Measurements from ENCODE around the gene BAIAP2L1. TPM values are rescaled to one million over a fixed set of nuclear protein-coding genes. Genes with fewer than 3 reads are reported as not detected.

The BAIAP2L1 gene
- total RNA-seq, 1 donor from 2014 or later, result 21.6 TPM

- Histone ChIP-seq H3K4me2 (ENCODE audit: low read length) (peak overlapping the region; percentile 100), H3K4me3 (ENCODE audit: insufficient read depth, low read depth, low read length) (peak overlapping the region; percentile 71), H3K27me3 (ENCODE audit: insufficient read depth, low read length) (no peaks in the 10 kb centered on the region), H4K20me1 (ENCODE audit: insufficient read depth, low read length) (peaks cover 30% of the 10 kb centered on the region), H3K4me1 (ENCODE audit: insufficient read depth, low read length) (peaks cover 33% of the 10 kb centered on the region), H3K79me2 (ENCODE audit: insufficient read depth, low read length) (peaks cover 36% of the 10 kb centered on the region), H3K9ac (ENCODE audit: low read length) (peak overlapping the region; percentile 71), H3K36me3 (ENCODE audit: insufficient read depth, low read length) (no peaks in the 10 kb centered on the region), H2AFZ (ENCODE audit: low read depth, low read length) (no peak overlapping the region), H3K27ac (ENCODE audit: low read depth, low read length) (no peak overlapping the region), H3K9me3 (ENCODE audit: insufficient read depth, low read depth, low read length) (no peaks in the 10 kb centered on the region)
- H3K4me3 Mint-ChIP-seq (ENCODE audit: unreplicated experiment), result peak overlapping the region; percentile 80
- no peak overlapping the region for H3K27ac Mint-ChIP-seq (ENCODE audit: unreplicated experiment)
- FAIRE-seq, result no peak
- no peaks in the 10 kb centered on the region for H3K9me3 Mint-ChIP-seq (ENCODE audit: unreplicated experiment)
- H3K36me3 Mint-ChIP-seq (ENCODE audit: low read depth, unreplicated experiment), result peaks cover 2% of the 10 kb centered on the region
- no peaks in the 10 kb centered on the region for H3K27me3 Mint-ChIP-seq (ENCODE audit: low read depth, unreplicated experiment)
- TF ChIP-seq EZH2 (IDR thresholded peaks at IDR 0.05; ENCODE audit: insufficient read depth, low read length), result no peak
- no peak for TF ChIP-seq CTCF (IDR thresholded peaks at IDR 0.05; ENCODE audit: insufficient read depth, low read depth, low read length)
- peaks cover 19% of the 10 kb centered on the region for H3K4me1 Mint-ChIP-seq (ENCODE audit: low read depth, unreplicated experiment)
- DNase-seq (ENCODE audit: low read depth), result no peak
Measured at GRCh38 chr7:98280296-98280695, 120.6 kb downstream of the BAIAP2L1 start.

- TF ChIP-seq CTCF (IDR thresholded peaks at IDR 0.05; ENCODE audit: insufficient read depth, low read depth, low read length) (no peak), EZH2 (IDR thresholded peaks at IDR 0.05; ENCODE audit: insufficient read depth, low read length) (no peak)
- Histone ChIP-seq H3K4me2 (ENCODE audit: low read length) (no peak overlapping the region), H3K4me3 (ENCODE audit: insufficient read depth, low read depth, low read length) (no peak overlapping the region), H2AFZ (ENCODE audit: low read depth, low read length) (no peak overlapping the region), H3K9ac (ENCODE audit: low read length) (no peak overlapping the region), H3K36me3 (ENCODE audit: insufficient read depth, low read length) (no peaks in the 10 kb centered on the region), H3K9me3 (ENCODE audit: insufficient read depth, low read depth, low read length) (no peaks in the 10 kb centered on the region), H3K27me3 (ENCODE audit: insufficient read depth, low read length) (no peaks in the 10 kb centered on the region), H3K27ac (ENCODE audit: low read depth, low read length) (no peak overlapping the region), H4K20me1 (ENCODE audit: insufficient read depth, low read length) (peaks cover 17% of the 10 kb centered on the region), H3K79me2 (ENCODE audit: insufficient read depth, low read length) (peaks cover 22% of the 10 kb centered on the region), H3K4me1 (ENCODE audit: insufficient read depth, low read length) (peaks cover 19% of the 10 kb centered on the region)
- FAIRE-seq, result no peak
- no peak for DNase-seq (ENCODE audit: low read depth)
- no peak overlapping the region for H3K27ac Mint-ChIP-seq (ENCODE audit: unreplicated experiment)
- H3K9me3 Mint-ChIP-seq (ENCODE audit: unreplicated experiment), result no peaks in the 10 kb centered on the region
- peaks cover 11% of the 10 kb centered on the region for H3K4me1 Mint-ChIP-seq (ENCODE audit: low read depth, unreplicated experiment)
- peaks cover 2% of the 10 kb centered on the region for H3K36me3 Mint-ChIP-seq (ENCODE audit: low read depth, unreplicated experiment)
- no peak overlapping the region for H3K4me3 Mint-ChIP-seq (ENCODE audit: unreplicated experiment)
- H3K27me3 Mint-ChIP-seq (ENCODE audit: low read depth, unreplicated experiment), result no peaks in the 10 kb centered on the region
Measured at GRCh38 chr7:98278936-98279335, 122.0 kb downstream of the BAIAP2L1 start.

DNA sequence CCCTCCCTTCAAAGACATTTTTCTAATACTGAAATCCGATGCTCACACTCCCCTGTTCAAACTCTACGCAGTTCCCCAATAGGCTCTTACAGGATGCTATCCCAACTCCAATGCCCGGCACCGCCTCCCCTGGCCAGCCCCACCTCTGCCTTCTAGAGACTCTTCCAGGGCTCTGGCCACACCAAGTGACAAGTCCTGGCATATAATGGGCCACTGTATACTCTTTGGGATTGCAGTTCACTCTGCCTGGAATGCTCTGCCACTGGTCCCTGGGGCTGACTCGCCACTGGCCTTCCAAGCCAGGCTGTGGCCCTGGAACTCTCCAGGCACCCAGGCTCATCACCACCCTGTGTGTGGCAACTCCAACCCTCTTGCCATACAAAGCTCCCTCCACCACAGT is 122.5 kb downstream of the BAIAP2L1 start:
- FAIRE-seq, result no peak
- Histone ChIP-seq H3K4me1 (ENCODE audit: insufficient read depth, low read length) (peaks cover 14% of the 10 kb centered on the region), H4K20me1 (ENCODE audit: insufficient read depth, low read length) (peaks cover 12% of the 10 kb centered on the region), H3K9ac (ENCODE audit: low read length) (no peak overlapping the region), H2AFZ (ENCODE audit: low read depth, low read length) (no peak overlapping the region), H3K27me3 (ENCODE audit: insufficient read depth, low read length) (no peaks in the 10 kb centered on the region), H3K4me2 (ENCODE audit: low read length) (no peak overlapping the region), H3K9me3 (ENCODE audit: insufficient read depth, low read depth, low read length) (no peaks in the 10 kb centered on the region), H3K36me3 (ENCODE audit: insufficient read depth, low read length) (no peaks in the 10 kb centered on the region), H3K27ac (ENCODE audit: low read depth, low read length) (no peak overlapping the region), H3K4me3 (ENCODE audit: insufficient read depth, low read depth, low read length) (no peak overlapping the region), H3K79me2 (ENCODE audit: insufficient read depth, low read length) (peaks cover 17% of the 10 kb centered on the region)
- no peak for DNase-seq (ENCODE audit: low read depth)
- H3K27ac Mint-ChIP-seq (ENCODE audit: unreplicated experiment), result no peak overlapping the region
- no peaks in the 10 kb centered on the region for H3K9me3 Mint-ChIP-seq (ENCODE audit: unreplicated experiment)
- H3K36me3 Mint-ChIP-seq (ENCODE audit: low read depth, unreplicated experiment), result peaks cover 2% of the 10 kb centered on the region
- H3K4me3 Mint-ChIP-seq (ENCODE audit: unreplicated experiment), result no peak overlapping the region
- no peaks in the 10 kb centered on the region for H3K27me3 Mint-ChIP-seq (ENCODE audit: low read depth, unreplicated experiment)
- peaks cover 10% of the 10 kb centered on the region for H3K4me1 Mint-ChIP-seq (ENCODE audit: low read depth, unreplicated experiment)
- no peak for TF ChIP-seq EZH2 (IDR thresholded peaks at IDR 0.05; ENCODE audit: insufficient read depth, low read length)
- TF ChIP-seq CTCF (IDR thresholded peaks at IDR 0.05; ENCODE audit: insufficient read depth, low read depth, low read length), result no peak
